Heart left ventricle (tissue), 16 donors: ENCODE results near the gene NPNT. TPM values are rescaled to one million over a fixed set of nuclear protein-coding genes. Genes with fewer than 3 reads are reported as not detected.

Source experiments
- ATAC-seq, 4 donors: fragments of 200-7000 bp; cut with Tn5 transposase; one replicate each; pipeline ENCODE4 v1.9.1; 2020 to 2022; ENCODE audit warnings: moderate library complexity in 4 of 4, mild to moderate bottlenecking in 3 of 4, moderate number of reproducible peaks in 1 of 4
- DNase-seq, 5 donors: peaks; one replicate each; pipeline ENCODE4 v3.0.0-alpha.2; 2020
- H3K27ac ChIP-seq, 12 donors: fragments of 200-600 bp; sonication (generic) in 4 of 12; one replicate each; pipeline versions ENCODE4 v1.5.0 to v1.8.0; 2016 to 2022; ENCODE audit warnings: mild to moderate bottlenecking in 2 of 12
- H3K27me3 ChIP-seq, 9 donors: fragments of 200-600 bp; sonication (generic) in 2 of 9; one replicate each; pipeline versions ENCODE4 v1.5.1 to v1.8.0; 2016 to 2022; ENCODE audit warnings: mild to moderate bottlenecking in 3 of 9
- H3K36me3 ChIP-seq, 9 donors: fragments of 200-600 bp; sonication (generic) in 2 of 9; one replicate each; pipeline versions ENCODE4 v1.5.0 to v1.8.0; 2018 to 2022; ENCODE audit warnings: mild to moderate bottlenecking in 2 of 9
- H3K4me1 ChIP-seq, 12 donors: fragments of 200-600 bp; sonication (generic) in 4 of 12; one replicate each; pipeline versions ENCODE4 v1.5.0 to v1.8.0; 2016 to 2022; ENCODE audit warnings: mild to moderate bottlenecking in 3 of 12
- H3K4me3 ChIP-seq, 12 donors: fragments of 200-600 bp; sonication (generic) in 4 of 12; one replicate each; pipeline versions ENCODE4 v1.5.0 to v1.8.0; 2017 to 2022; ENCODE audit warnings: mild to moderate bottlenecking in 9 of 12, moderate library complexity in 4 of 12
- H3K9me3 ChIP-seq, 12 donors: fragments of 200-600 bp; sonication (generic) in 4 of 12; one replicate each; pipeline versions ENCODE4 v1.5.0 to v1.8.0; 2016 to 2022; ENCODE audit warnings: mild to moderate bottlenecking in 1 of 12
- POLR2A ChIP-seq, 2 donors: fragments of 450-650 bp; IDR thresholded peaks; one replicate each; pipeline ENCODE4 v1.6.1; 2017; ENCODE audit warnings: antibody characterized with exemption in 2 of 2, mild to moderate bottlenecking in 2 of 2, moderate library complexity in 2 of 2
- WGBS, 4 donors: extraction: QIAGEN DNeasy Blood & Tissue Kit in 2 of 4; methylation state at CpG; one replicate each; pipeline versions ENCODE4 v1.1.5 to v1.1.7; 2013 to 2018; 5-methylcytosine and 5-hydroxymethylcytosine counted together
- intact Hi-C, 10 donors: fragments of 100-400 bp; cut with DNase I; formaldehyde crosslinking; loops; one replicate each; pipeline versions ENCODE4 v1.11.1 to v1.14.2; 2022
- polyA plus RNA-seq, 2 donors: library from polyadenylated mRNA; stranded (reverse); fragments of 200-250 nt; gene quantifications; one replicate each; pipeline ENCODE4 v1.2.3, GENCODE V29; 2013
- total RNA-seq, 9 donors: library from RNA; depleted of rRNA in 2 of 9; stranded (reverse); fragments of >200 nt in 2 of 9; fragmentation: NEBNext Ultra II Directional in 3 of 9; extraction: Animal tissue kit (Norgen Biotek cat#: 25700) in 3 of 9; gene quantifications; one replicate each; pipeline versions ENCODE4 v1.1.0 to v1.2.4, GENCODE V29; 2016 to 2023
- TF ChIP-seq, protein P1 (sequence below), 12 donors: fragments of 200-600 bp; sonication (generic) in 4 of 12; IDR thresholded peaks; one replicate each; pipeline versions ENCODE4 v1.5.0 to v1.8.0; 2018 to 2022; ENCODE audit warnings: antibody characterized with exemption in 12 of 12, mild to moderate bottlenecking in 5 of 12
- donor health status: ischemic (EF 13 %, LVEDD 7.1; RV severe dilation, severe dysfunction).
- donor health status: healthy with polysubstance abuse.
- donor health status: DM: no; HTN: yes; CAD: no.
- donor health status: DM: no; HTN: no; CAD: no.
- donor health status: ischemic (EF 25% LVEDD 6.9; RV normal size, moderate dysfunction).
- donor health status: ischemic (EF 25% LVEDD 5.7; RV mildly dilated, moderate dysfunction).
- donor health status: healthy.
- donor health status: DM: yes; HTN: yes; CAD: no.
- donor health status: ischemic (EF 35%, LVEDD 5.7; RV mildly dilated, moderate dysfunction).
- donor health status: nonischemic (EF 11% LVEDD 7.7; RV severe dilation, severe dysfunction).
- donor health status: DM: yes; HTN: yes; CAD: no.
- donor health status: PGD.
- donor health status: ischemic (EF 29% LVEDD 5.4; RV normal size, mild dysfunction).
- donor health status: nonischemic (EF 23%, LVEDD 6.1; RV moderate dilation, normal function).

The NPNT gene
- total and polyA plus RNA-seq, 11 donors = 1.7 to 32.7 (median 10.9) TPM

GRCh38 chr4:105944540-105944939, 49.3 kb downstream of the NPNT start:
- H3K36me3 ChIP-seq = no peaks in the 10 kb centered on the region
- no peak for TF ChIP-seq POLR2A (IDR thresholded peaks at IDR 0.05)
- TF ChIP-seq, protein P1, sequence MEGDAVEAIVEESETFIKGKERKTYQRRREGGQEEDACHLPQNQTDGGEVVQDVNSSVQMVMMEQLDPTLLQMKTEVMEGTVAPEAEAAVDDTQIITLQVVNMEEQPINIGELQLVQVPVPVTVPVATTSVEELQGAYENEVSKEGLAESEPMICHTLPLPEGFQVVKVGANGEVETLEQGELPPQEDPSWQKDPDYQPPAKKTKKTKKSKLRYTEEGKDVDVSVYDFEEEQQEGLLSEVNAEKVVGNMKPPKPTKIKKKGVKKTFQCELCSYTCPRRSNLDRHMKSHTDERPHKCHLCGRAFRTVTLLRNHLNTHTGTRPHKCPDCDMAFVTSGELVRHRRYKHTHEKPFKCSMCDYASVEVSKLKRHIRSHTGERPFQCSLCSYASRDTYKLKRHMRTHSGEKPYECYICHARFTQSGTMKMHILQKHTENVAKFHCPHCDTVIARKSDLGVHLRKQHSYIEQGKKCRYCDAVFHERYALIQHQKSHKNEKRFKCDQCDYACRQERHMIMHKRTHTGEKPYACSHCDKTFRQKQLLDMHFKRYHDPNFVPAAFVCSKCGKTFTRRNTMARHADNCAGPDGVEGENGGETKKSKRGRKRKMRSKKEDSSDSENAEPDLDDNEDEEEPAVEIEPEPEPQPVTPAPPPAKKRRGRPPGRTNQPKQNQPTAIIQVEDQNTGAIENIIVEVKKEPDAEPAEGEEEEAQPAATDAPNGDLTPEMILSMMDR (IDR thresholded peaks at IDR 0.05) = no peak
- DNase-seq (no peak), ATAC-seq (peak; percentile 34 to 75 (median 53))
- WGBS, 4 donors = 30 to 33% (median 30%) methylated on average over 1 of the region's 1 CpG
- H3K9me3 ChIP-seq = peaks cover 0 to 19% (median 4%) of the 10 kb centered on the region in 12 donors
- intact Hi-C loops = no loop called here
- peak overlapping the region in 2 of 12 donors; percentile 51 to 62 for H3K27ac ChIP-seq
- no peaks in the 10 kb centered on the region for H3K27me3 ChIP-seq
- peaks cover 0 to 6% (median 0%) of the 10 kb centered on the region in 12 donors for H3K4me1 ChIP-seq
- no peak overlapping the region for H3K4me3 ChIP-seq

GRCh38 chr4:105946771-105947170, 51.5 kb downstream of the NPNT start:
- Histone ChIP-seq H3K4me3 (no peak overlapping the region), H3K27ac (no peak overlapping the region), H3K27me3 (no peaks in the 10 kb centered on the region), H3K36me3 (no peaks in the 10 kb centered on the region), H3K4me1 (peaks cover 0 to 6% (median 0%) of the 10 kb centered on the region in 12 donors), H3K9me3 (peaks cover 0 to 19% (median 4%) of the 10 kb centered on the region in 12 donors)
- DNase-seq (no peak), ATAC-seq (no peak)
- intact Hi-C loops = no loop called here
- 60 to 69% (median 68%) methylated on average over 3 of the region's 3 CpGs for WGBS, 4 donors
- TF ChIP-seq, protein P1 (IDR thresholded peaks at IDR 0.05) = no peak
- TF ChIP-seq POLR2A (IDR thresholded peaks at IDR 0.05) = no peak

DNA sequence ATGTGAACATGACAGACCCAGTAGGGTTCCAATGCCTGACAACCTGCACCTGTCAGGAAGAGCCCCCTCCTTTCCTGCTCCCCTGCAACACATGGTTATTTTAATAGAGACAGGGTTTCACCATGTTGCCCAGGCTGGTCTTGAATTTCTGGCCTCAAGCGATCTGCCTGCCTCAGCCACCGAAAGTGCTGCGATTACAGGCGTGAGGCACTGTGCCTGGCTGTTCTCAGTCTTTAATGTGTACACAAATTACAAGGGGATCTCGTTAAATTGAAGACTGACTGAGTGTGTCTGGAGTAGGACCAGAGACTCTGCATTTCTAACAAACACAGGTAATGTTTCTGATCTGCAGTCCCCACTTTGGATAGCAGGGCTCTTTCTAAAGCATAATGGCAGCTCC, 55.4 kb downstream of the NPNT start:
- Histone ChIP-seq H3K4me3 (no peak overlapping the region), H3K36me3 (no peaks in the 10 kb centered on the region), H3K9me3 (peaks cover 0 to 13% (median 4%) of the 10 kb centered on the region in 12 donors), H3K27me3 (no peaks in the 10 kb centered on the region), H3K27ac (no peak overlapping the region), H3K4me1 (no peaks in the 10 kb centered on the region)
- 92 to 96% (median 93%) methylated on average over 5 of the region's 5 CpGs for WGBS, 4 donors
- DNase-seq = no peak
- no peak for ATAC-seq
- TF ChIP-seq, protein P1 (IDR thresholded peaks at IDR 0.05) = no peak
- no peak for TF ChIP-seq POLR2A (IDR thresholded peaks at IDR 0.05)
- intact Hi-C loops = no loop called here

- Histone ChIP-seq H3K4me1 (no peaks in the 10 kb centered on the region), H3K27ac (no peak overlapping the region), H3K9me3 (peaks cover 0 to 8% (median 2%) of the 10 kb centered on the region in 12 donors), H3K36me3 (no peaks in the 10 kb centered on the region), H3K27me3 (no peaks in the 10 kb centered on the region), H3K4me3 (no peak overlapping the region)
- ATAC-seq = no peak
- TF ChIP-seq, protein P1 (IDR thresholded peaks at IDR 0.05) = no peak
- TF ChIP-seq POLR2A (IDR thresholded peaks at IDR 0.05) = no peak
- DNase-seq = no peak
- WGBS, 4 donors = 55 to 60% (median 56%) methylated on average over 3 of the region's 3 CpGs
- intact Hi-C loops = no loop called here
Measured at GRCh38 chr4:105951198-105951597, 55.9 kb downstream of the NPNT start.
